Gastroesophageal sphincter (tissue), 3 donors: Measurements from ENCODE around the gene SIRPB1.

ENCODE experiments used
- POLR2A ChIP-seq, 2 donors: fragments of 450-650 bp; IDR thresholded peaks; one replicate each; pipeline ENCODE4 v1.6.1; 2017; ENCODE audit warnings: antibody characterized with exemption in 2 of 2, mild to moderate bottlenecking in 2 of 2, moderate library complexity in 1 of 2
- TF ChIP-seq, protein P1 (sequence below), 4 experiments: fragments of 200-600 bp in 2 of 4; fragments of 450-650 bp in 2 of 4; sonication (generic) in 1 of 4; IDR thresholded peaks; one replicate each; pipeline ENCODE4 v1.5.1; 2017 to 2019; ENCODE audit warnings: antibody characterized with exemption in 4 of 4, mild to moderate bottlenecking in 2 of 4, moderate library complexity in 2 of 4

DNA sequence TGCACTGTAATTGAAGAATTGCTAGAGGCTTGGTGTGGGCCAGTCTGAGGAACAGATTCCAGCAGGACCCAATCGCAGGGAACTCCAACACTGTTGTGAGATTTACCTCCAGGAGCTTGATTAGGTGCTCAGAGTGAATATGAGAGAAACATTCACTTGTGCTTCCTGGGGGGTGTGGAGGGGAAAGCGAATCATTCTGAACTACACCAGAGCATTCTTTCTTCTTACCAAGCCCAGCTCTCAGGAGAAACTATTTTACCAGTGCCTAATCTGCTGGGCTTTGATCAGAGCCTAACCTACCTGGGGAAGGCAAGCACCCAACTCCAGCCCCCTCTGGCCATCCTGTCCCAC, 7.4 kb upstream of the SIRPB1 start:
- TF ChIP-seq, protein P1, sequence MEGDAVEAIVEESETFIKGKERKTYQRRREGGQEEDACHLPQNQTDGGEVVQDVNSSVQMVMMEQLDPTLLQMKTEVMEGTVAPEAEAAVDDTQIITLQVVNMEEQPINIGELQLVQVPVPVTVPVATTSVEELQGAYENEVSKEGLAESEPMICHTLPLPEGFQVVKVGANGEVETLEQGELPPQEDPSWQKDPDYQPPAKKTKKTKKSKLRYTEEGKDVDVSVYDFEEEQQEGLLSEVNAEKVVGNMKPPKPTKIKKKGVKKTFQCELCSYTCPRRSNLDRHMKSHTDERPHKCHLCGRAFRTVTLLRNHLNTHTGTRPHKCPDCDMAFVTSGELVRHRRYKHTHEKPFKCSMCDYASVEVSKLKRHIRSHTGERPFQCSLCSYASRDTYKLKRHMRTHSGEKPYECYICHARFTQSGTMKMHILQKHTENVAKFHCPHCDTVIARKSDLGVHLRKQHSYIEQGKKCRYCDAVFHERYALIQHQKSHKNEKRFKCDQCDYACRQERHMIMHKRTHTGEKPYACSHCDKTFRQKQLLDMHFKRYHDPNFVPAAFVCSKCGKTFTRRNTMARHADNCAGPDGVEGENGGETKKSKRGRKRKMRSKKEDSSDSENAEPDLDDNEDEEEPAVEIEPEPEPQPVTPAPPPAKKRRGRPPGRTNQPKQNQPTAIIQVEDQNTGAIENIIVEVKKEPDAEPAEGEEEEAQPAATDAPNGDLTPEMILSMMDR (IDR thresholded peaks at IDR 0.05) = no peak
- no peak for TF ChIP-seq POLR2A (IDR thresholded peaks at IDR 0.05)
